Tibial nerve (tissue), 4 donors: ENCODE measurements around the gene NDUFB10.
"Not testable (repeated sequence)": the region's sequence is repeated elsewhere in the genome, so short reads cannot be mapped to it uniquely, and the experiment has no call there.

Experiments used
- EP300 ChIP-seq, 2 donors: sonication (generic); formaldehyde crosslinking; IDR thresholded peaks; one replicate each; pipeline ENCODE4 v1.6.1; 2017; ENCODE audit warnings: antibody characterized with exemption in 2 of 2, mild to moderate bottlenecking in 1 of 2
- POLR2A ChIP-seq, 2 donors: fragments of 450-650 bp; IDR thresholded peaks; one replicate each; pipeline ENCODE4 v1.6.1; 2017; ENCODE audit warnings: antibody characterized with exemption in 2 of 2, mild to moderate bottlenecking in 2 of 2, moderate library complexity in 2 of 2
- TF ChIP-seq, protein P1 (sequence below), 5 experiments: fragments of 200-600 bp in 3 of 5; fragments of 450-650 bp in 2 of 5; sonication (generic) in 3 of 5; IDR thresholded peaks; one replicate each; pipeline ENCODE4 v1.5.1; 2016 to 2019; ENCODE audit warnings: antibody characterized with exemption in 5 of 5, mild to moderate bottlenecking in 3 of 5, moderate library complexity in 2 of 5

DNA sequence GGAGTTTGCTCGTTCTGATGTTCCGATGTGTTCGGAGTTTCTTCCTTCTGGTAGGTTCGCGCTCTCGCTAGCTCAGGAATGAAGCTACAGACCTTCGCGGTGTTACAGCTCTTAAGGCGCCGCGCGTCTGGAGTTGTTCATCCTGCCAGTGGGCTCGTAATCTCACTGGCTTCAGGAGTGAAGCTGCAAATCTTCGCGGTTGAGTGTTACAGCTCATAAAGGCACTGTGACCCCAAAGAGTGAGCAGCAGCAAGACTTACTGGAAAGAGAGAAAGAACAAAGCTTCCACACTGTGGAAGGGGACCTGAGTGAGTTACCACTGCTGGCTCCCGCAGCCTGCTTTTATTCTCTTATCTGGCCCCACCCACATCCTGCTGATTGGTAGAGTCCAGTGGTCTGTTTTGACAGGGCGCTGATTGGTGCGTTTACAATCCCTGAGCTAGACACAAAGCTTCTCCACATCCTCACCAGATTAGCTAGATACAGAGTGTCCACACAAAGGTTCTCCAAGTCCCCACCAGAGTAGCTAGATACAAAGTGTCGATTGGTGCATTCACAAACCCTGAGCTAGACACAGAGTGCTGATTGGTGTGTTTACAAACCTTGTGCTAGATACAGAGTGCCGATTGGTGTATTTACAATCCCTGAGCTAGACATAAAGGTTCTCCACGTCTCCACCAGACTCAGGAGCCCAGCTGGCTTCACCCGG is 1.8 kb upstream of the NDUFB10 start:
- TF ChIP-seq, protein P1, sequence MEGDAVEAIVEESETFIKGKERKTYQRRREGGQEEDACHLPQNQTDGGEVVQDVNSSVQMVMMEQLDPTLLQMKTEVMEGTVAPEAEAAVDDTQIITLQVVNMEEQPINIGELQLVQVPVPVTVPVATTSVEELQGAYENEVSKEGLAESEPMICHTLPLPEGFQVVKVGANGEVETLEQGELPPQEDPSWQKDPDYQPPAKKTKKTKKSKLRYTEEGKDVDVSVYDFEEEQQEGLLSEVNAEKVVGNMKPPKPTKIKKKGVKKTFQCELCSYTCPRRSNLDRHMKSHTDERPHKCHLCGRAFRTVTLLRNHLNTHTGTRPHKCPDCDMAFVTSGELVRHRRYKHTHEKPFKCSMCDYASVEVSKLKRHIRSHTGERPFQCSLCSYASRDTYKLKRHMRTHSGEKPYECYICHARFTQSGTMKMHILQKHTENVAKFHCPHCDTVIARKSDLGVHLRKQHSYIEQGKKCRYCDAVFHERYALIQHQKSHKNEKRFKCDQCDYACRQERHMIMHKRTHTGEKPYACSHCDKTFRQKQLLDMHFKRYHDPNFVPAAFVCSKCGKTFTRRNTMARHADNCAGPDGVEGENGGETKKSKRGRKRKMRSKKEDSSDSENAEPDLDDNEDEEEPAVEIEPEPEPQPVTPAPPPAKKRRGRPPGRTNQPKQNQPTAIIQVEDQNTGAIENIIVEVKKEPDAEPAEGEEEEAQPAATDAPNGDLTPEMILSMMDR (IDR thresholded peaks at IDR 0.05) = not testable (repeated sequence)
- not testable (repeated sequence) for TF ChIP-seq POLR2A, EP300 (IDR thresholded peaks at IDR 0.05)
